ENCODE data around the gene TAC3.
"Not testable (repeated sequence)": the region's sequence is repeated elsewhere in the genome, so short reads cannot be mapped to it uniquely, and the experiment has no call there.

TAC3 gene

DNA sequence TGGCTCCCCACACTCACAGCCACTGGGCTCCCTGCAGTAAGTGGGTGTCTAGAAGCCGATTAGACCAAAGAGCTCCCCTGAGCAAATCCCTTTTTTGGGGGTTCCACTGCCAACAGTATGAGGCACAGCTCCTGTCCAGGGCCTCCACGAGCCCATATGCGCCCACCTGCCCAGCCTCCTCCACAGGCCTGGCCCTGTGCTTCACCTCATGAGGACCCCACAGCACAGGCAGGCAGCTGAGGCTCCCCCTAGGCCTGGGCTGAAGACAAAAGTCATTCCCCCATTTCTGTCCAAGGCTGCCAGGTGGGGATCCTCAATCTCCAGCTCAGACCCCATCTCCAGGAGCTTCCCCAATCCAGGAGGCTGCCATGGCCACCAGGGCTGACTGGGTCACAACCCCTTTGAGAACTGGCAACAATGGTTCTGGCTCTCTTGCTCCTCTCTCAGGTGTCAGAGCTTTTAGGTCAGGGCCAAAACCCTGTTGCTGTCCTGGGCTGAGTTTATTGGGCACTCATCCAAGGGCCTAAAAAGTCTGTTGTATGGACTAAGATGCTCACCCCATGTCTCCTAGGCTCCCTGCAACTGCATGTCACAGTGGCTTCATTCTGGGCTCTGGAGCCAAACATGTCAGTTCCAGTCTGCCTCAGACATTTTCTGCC is 33.6 kb downstream of the TAC3 start:
- DNase-seq (ENCODE audit: low read depth) = not testable (repeated sequence)

DNA sequence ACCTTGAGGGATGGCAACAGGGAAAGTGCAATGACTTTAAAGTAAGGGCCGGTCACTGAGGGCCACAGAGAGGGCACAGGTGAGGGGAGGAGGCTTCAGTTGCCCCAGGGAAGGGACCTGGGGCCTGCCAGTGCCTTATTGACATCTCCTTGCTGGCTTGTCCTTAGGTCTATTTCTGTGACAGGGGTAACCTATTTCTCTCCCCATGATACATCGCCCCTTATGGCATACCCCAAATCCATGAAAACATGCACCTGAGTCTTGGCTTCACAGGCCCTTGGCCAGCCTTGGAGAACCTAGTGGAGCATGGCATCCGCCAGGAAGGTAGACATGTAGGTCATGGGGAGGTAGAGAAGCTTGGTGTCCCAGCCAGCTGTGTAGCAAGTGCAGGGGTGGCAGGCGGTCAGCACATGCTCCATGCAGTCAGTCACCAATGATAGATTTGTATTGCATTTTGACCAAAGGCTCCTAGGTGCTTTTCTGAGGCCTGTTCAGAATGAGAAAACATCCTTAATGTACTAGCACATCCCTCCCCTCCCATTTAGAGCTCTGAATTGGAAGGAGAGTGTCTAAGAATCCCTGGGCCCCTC is 35.3 kb downstream of the TAC3 start:
- DNase-seq (ENCODE audit: low read depth) = no peak

DNA sequence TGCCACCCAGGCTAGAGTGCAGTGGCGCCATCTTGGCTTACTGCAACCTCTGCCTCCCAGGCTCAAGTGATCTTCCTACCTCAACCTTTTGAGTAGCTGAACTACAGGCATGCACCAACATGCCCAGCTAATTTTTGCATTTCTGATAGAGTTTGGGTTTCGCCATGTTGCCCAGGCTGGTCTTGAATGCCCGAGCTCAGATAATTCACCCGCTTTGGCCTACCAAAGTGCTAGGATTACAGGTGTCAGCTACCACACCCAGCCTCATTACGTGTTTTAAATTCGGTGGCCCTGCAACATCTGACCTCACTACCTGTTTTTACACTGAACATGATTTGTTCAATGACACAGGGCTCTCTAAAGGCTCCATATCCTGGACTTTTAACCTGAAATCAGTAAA is 36.1 kb downstream of the TAC3 start:
- DNase-seq (ENCODE audit: low read depth) = no peak

DNA sequence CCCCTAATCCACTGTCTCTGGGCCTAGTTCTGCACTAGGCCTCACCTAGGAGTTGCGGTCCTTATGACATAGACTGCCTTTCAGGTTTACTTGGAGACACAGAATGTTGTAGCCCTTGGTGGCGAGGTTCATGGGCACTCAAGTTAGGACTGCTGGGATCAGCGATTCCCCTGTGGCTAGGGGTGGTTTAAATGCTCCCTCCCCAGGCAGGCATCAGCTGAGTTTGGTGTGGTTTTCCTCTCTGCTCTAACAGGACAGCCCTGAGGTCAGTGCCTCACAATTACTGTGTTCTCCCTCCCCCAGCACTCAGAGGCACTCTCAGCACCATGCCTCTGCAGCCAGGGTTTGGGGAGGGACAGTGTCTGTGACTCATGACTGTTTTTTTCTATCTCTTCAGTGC is 36.7 kb downstream of the TAC3 start:
- DNase-seq (ENCODE audit: low read depth) = no peak

DNA sequence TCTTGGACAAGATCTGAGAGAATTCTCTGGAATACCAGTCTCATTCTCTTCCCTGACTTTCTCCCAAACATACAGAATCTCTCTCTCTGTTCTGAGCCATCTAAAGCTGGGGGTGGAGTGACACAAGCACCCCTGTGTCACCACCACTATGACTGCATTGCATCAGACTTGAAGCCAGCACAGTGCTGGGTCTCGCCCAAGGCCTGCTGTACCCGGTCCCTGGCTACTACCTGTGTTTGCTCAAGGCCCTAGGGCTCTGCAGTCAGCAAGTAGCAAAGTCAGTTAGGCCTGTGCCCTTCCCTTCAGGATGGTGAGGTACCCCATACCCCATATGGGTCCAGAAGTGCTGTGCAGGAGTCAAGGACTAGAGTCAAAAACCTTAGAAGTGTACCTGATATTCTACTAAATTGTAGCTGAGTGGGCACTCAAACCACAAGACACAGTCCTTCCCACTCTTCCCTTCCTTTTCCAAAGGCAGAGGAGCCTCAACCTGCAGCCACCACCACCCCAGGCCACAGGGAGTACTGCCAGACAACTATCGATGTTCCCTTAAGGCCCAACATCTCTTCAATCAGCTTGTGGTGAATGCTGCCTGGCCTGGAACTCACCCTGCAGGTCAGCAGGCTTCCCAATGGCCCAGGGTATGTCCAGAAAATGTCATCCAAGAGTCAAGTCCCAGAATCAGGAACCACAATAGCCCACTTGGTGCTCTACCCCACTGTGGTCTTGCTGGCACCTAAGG is 37.8 kb downstream of the TAC3 start:
- DNase-seq (ENCODE audit: low read depth) = no peak

DNA sequence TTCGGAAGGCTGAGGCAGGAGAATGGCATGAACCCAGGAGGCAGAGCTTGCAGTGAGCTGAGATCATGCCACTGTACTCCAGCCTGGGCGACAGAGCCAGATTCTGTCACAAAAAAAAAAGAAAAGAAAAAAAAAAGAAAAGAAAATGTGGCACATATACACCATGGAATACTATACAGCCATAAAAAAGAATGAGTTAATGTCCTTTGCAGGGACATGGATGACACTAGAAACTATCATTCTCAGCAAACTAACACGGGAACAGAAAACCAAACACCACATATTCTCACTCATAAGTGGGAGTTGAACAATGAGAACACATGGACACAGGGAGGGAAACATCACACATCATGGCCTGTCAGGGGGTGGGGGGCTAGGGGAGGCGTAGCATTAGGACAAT is 39.0 kb downstream of the TAC3 start:
- DNase-seq (ENCODE audit: low read depth) = not testable (repeated sequence)

DNA sequence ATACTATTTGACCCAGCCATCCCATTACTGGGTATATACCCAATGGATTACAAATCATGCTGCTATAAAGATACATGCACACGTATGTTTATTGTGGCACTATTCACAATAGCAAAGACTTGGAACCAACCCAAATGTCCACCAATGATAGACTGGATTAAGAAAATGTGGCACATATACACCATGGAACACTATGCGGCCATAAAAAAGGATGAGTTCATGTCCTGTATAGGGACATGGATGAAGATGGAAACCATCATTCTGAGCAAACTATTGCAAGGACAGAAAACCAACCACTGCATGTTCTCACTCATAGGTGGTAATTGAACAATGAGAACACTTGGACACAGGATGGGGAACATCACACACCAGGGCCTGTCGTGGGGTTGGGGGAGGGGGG is 42.1 kb downstream of the TAC3 start:
- DNase-seq (ENCODE audit: low read depth) = not testable (repeated sequence)

DNA sequence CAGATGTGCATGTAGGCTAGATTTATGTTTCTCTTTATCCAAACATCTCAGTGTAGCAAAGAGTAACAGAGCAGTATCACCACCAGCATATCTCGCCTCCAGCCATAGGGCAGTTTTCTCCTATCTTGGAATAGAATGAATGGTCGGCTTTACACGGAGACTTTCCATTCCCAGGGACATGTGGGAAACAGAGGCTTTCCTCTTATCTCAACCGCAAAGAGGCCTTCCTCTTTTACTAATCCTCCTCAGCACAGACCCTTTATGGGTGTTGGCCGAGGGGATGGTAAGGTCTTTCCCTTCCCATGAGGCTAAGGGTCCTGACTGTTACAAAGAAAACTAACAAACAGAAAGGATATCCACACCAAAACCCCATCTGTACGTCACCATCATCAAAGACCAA is 47.4 kb downstream of the TAC3 start:
- DNase-seq (ENCODE audit: low read depth) = not testable (repeated sequence)

DNA sequence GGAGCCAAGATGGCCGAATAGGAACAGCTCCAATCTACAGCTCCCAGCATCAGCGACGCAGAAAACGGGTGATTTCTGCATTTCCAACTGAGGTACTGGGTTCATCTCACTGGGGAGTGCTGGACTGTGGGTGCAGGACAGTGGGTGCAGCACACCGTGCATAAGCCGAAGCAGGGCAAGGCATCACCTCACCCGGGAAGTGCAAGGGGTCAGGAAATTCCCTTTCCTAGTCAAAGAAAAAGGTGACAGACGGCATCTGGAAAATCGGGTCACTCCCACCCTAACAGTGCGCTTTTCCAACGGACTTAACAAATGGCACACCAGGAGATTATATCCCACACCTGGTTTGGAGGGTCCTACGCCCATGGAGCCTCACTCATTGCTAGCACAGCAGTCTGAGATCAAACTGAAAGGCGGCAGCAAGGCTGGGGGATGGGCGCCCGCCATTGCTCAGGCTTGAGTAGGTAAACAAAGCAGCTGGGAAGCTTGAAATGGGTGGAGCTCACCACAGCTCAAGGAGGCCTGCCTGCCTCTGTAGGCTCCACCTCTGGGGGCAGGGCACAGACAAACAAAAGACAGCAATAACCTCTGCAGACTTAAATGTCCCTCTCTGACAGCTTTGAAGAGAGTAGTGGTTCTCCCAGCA is 50.2 kb downstream of the TAC3 start:
- not testable (repeated sequence) for DNase-seq (ENCODE audit: low read depth)

DNA sequence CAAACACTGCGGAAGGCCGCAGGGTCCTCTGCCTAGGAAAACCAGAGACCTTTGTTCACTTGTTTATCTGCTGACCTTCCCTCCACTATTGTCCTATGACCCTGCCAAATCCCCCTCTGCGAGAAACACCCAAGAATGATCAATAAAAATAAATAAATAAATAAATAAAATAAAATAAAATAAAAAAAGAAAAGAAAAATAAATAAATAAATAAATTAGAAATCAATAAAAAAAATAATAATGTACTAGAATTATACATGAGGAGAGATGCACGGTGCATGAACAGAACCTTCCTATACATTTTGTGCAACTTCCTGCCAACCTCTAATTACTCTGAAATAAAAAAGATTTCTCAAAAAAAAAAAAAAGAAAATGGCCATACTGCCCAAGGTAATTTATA is 51.2 kb downstream of the TAC3 start:
- not testable (repeated sequence) for DNase-seq (ENCODE audit: low read depth)

DNA sequence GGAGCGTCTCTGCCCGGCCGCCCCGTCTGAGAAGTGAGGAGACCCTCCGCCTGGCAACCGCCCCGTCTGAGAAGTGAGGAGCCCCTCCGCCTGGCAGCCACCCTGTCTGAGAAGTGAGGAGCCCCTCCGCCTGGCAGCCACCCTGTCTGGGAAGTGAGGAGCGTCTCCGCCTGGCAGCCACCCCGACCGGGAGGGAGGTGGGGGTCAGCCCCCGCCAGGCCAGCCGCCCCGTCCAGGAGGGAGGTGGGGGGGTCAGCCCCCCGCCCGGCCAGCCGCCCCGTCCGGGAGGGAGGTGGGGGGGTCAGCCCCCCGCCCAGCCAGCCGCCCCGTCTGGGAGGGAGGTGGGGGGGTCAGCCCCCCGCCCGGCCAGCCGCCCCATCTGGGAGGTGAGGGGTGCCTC is 52.8 kb downstream of the TAC3 start:
- DNase-seq (ENCODE audit: low read depth) = not testable (repeated sequence)

DNA sequence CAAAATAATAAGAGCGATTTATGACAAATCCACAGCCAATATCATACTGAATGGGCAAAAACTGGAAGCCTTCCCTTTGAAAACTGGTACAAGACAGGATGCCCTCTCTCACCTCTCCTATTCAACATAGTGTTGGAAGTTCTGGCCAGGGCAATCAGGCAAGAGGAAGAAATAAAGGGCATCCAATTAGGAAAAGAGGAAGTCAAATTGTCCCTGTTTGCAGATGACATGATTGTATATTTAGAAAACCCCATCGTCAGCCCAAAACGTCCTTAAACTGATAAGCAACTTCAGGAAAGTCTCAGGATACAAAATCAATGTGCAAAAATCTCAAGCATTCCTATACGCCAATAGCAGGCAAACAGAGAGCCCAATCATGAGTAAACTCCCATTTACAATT is 54.1 kb downstream of the TAC3 start:
- not testable (repeated sequence) for DNase-seq (ENCODE audit: low read depth)
